HepG2 (cell line): Measurements from ENCODE around the gene C2orf76. TPM values are rescaled to one million over a fixed set of nuclear protein-coding genes. Genes with fewer than 3 reads are reported as not detected.

Experiments
- ARHGAP35 ChIP-seq: sonication (generic); formaldehyde crosslinking; IDR thresholded peaks from 2 replicates; pipeline ENCODE4 v1.9.0; 2022; ENCODE audit warnings: mild to moderate bottlenecking, inconsistent platforms, moderate library complexity, missing genetic modification reagents, borderline replicate concordance
- CSRNP1 ChIP-seq: sonication (generic); formaldehyde crosslinking; IDR thresholded peaks from 2 replicates; pipeline ENCODE4 v1.8.1; 2023; ENCODE audit warnings: mild to moderate bottlenecking, missing genetic modification reagents
- IKZF1 ChIP-seq: fragments of 450-650 bp; IDR thresholded peaks from 2 replicates; pipeline ENCODE4 v1.7.1; 2016
- MIXL1 ChIP-seq: IDR thresholded peaks from 2 replicates; pipeline ENCODE4 v1.6.1; 2016
- POLR2A ChIP-seq, 2 experiments: IDR thresholded peaks; 2 replicates each; pipeline ENCODE4 v1.6.1; 2011; ENCODE audit warnings: low read depth in 2 of 2, low read length in 2 of 2, mild to moderate bottlenecking in 1 of 2, moderate library complexity in 1 of 2; ENCODE audit not compliant: insufficient read depth in 1 of 2
- POLR2AphosphoS2 ChIP-seq: IDR thresholded peaks from 2 replicates; pipeline ENCODE4 v1.6.1; 2011; ENCODE audit warnings: low read depth, low read length, improper control_type of control experiment
- RBAK ChIP-seq: sonication (generic); formaldehyde crosslinking; IDR thresholded peaks from 2 replicates; pipeline ENCODE4 v1.5.1; 2020; ENCODE audit warnings: mild to moderate bottlenecking, missing genetic modification reagents
- RBFOX2 ChIP-seq: fragments of 200-400 bp; formaldehyde crosslinking; IDR thresholded peaks from 2 replicates; pipeline ENCODE4 v1.6.1; 2017; ENCODE audit warnings: low read depth, mild to moderate bottlenecking, low read length
- ZBTB7A ChIP-seq: sonication (generic); formaldehyde crosslinking; IDR thresholded peaks from 2 replicates; pipeline ENCODE4 v1.8.0; 2022; ENCODE audit warnings: mild to moderate bottlenecking, missing genetic modification reagents
- ZNF367 ChIP-seq: sonication (generic); formaldehyde crosslinking; IDR thresholded peaks from 2 replicates; pipeline ENCODE4 v1.4.0; 2020; ENCODE audit warnings: missing genetic modification reagents, borderline replicate concordance
- ZNF547 ChIP-seq: sonication (generic); formaldehyde crosslinking; IDR thresholded peaks from 2 replicates; pipeline ENCODE4 v1.5.1; 2020; ENCODE audit warnings: mild to moderate bottlenecking, missing genetic modification reagents
- ZNF605 ChIP-seq: sonication (generic); formaldehyde crosslinking; IDR thresholded peaks from 2 replicates; pipeline ENCODE4 v1.8.0; 2022; ENCODE audit warnings: mild to moderate bottlenecking, missing genetic modification reagents
- ZNF672 ChIP-seq: sonication (generic); formaldehyde crosslinking; IDR thresholded peaks from 2 replicates; pipeline ENCODE4 v1.8.1; 2022; ENCODE audit warnings: missing genetic modification reagents
- ZNF678 ChIP-seq: sonication (generic); formaldehyde crosslinking; IDR thresholded peaks from 2 replicates; pipeline ENCODE4 v1.4.0; 2020; ENCODE audit warnings: mild to moderate bottlenecking, missing genetic modification reagents
- ZNF703 ChIP-seq: sonication (generic); formaldehyde crosslinking; IDR thresholded peaks from 2 replicates; pipeline ENCODE4 v1.5.1; 2020; ENCODE audit warnings: missing genetic modification reagents, mild to moderate bottlenecking, moderate library complexity, borderline replicate concordance
- ZNF768 ChIP-seq: sonication (generic); formaldehyde crosslinking; IDR thresholded peaks from 2 replicates; pipeline ENCODE4 v1.4.0; 2020; ENCODE audit warnings: missing genetic modification reagents
- polyA plus RNA-seq, 8 experiments: library from polyadenylated mRNA; depleted of rRNA in 3 of 8; stranded (reverse) in 7 of 8; unstranded in 1 of 8; fragments of >200 nt; fragmentation: Illumina TruSeq in 4 of 8; extraction: Trizol in 4 of 8; gene quantifications; 2 replicates each; pipeline versions ENCODE4 v1.2.1 to v1.2.3, GENCODE V29; 2011 to 2016; ENCODE audit warnings: low read depth in 4 of 8, missing spikeins in 1 of 8, mixed read lengths in 1 of 8; ENCODE audit not compliant: insufficient read depth in 1 of 8
- total RNA-seq, 5 experiments: library from RNA; depleted of rRNA; stranded (reverse); fragments of >200 nt; fragmentation: Illumina TruSeq; extraction: Trizol; gene quantifications; 2 replicates each; pipeline ENCODE4 v1.2.3, GENCODE V29; 2016; ENCODE audit warnings: low read depth in 1 of 5

C2orf76 gene
- total and polyA plus RNA-seq, 2 of the 13 experiments (the other 11 are each of a cell fraction or from before 2014, with no cell fraction given): 7.7 to 8.5 TPM

DNA sequence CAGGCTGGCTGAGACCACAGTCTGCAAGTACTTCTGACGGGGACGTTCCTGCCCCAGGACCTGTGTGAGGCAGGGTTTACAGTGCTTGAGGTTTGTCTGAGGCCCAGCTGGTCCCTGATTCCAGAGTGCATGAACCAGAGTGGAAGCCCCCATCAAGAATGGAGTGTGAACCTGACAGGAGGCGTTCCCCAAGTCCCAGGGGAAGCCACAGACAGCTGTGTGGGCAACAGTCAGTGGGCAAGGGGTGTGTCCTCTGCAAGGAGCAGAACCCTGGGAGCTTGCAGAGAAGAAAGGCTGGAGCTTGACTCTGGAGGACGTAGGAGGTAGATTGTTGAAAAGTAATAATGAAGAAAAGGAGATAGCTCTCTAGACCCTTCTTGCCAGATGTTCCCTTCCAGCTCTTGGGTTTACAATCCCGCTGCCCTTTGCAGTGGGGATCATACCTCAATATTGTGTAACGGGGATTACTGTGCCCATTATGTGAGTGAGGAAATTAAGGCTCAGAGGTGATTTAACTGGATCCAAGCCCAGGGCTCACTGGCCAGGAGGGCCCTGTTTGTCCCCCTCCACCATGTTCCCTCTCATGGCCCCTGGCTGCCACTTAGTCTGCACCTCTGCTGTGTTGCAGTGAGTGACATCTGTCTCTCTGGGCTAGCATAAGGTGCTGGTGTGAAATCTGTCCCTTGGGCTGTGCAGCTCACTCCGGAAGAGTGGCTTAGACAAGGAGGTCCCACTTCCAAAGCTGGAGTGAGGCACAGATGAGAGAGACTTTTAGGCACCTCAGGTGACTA, 6.3 kb upstream of the C2orf76 start (continued):
- TF ChIP-seq CSRNP1 (CRISPR knock-in tag): no peak
- TF ChIP-seq ZNF678 (CRISPR knock-in tag): no peak
- no peak for TF ChIP-seq ZNF367 (CRISPR knock-in tag)
- TF ChIP-seq RBFOX2: peak; percentile 56; the same call in 1 of the 2 replicates
- TF ChIP-seq ZNF768 (CRISPR knock-in tag): peak; percentile 71
- no peak for TF ChIP-seq MIXL1 (CRISPR knock-in tag)
- TF ChIP-seq ZNF605 (CRISPR knock-in tag): no peak
- no peak for TF ChIP-seq ZNF672
- TF ChIP-seq POLR2AphosphoS2: no peak
- TF ChIP-seq IKZF1: no peak
- TF ChIP-seq POLR2A (IDR thresholded peaks at IDR 0.05; ENCODE audit: insufficient read depth in 1 of 2, low read depth in 2 of 2, low read length in 2 of 2): peak; percentile 24 to 50; a peak in 2 of 4 replicates
- no peak for TF ChIP-seq ARHGAP35 (CRISPR knock-in tag)
- TF ChIP-seq RBAK: no peak
- TF ChIP-seq ZBTB7A (CRISPR knock-in tag): no peak
- TF ChIP-seq ZNF703: no peak
- TF ChIP-seq ZNF547 (CRISPR knock-in tag): no peak
- TF ChIP-seq, all 625 proteins: peak for 4
